Limb (tissue), 2 donors: ENCODE data around the gene MLN.

ENCODE experiments used
- DNase-seq, 2 donors: peaks; one replicate each; pipeline ENCODE4 v3.0.0-alpha.2; 2016; ENCODE audit errors: extremely low spot score in 2 of 2

The MLN gene

GRCh38 chr6:33754222-33754621 lies 49.6 kb downstream of the MLN start:
- no peak for DNase-seq

- no peak for DNase-seq
Measured at GRCh38 chr6:33752646-33753015, 51.2 kb downstream of the MLN start.

- DNase-seq: no peak
Measured at GRCh38 chr6:33751771-33752645, 51.8 kb downstream of the MLN start.

GRCh38 chr6:33750244-33750991 lies 53.4 kb downstream of the MLN start:
- DNase-seq: no peak

GRCh38 chr6:33749401-33749800 lies 54.4 kb downstream of the MLN start:
- no peak for DNase-seq

- no peak for DNase-seq
Measured at GRCh38 chr6:33748841-33749240, 55.0 kb downstream of the MLN start.

- no peak for DNase-seq
Measured at GRCh38 chr6:33747823-33748222, 56.0 kb downstream of the MLN start.

GRCh38 chr6:33746651-33747100 lies 57.1 kb downstream of the MLN start, which contains the start of gene IP6K3:
Gene IP6K3 (minus strand): TSS chr6:33746905. CDS start chr6:33735476, 11,429 bp downstream.
- no peak for DNase-seq

- peak in 1 of 2 donors; percentile 63 for DNase-seq
Measured at GRCh38 chr6:33746036-33746600, 57.7 kb downstream of the MLN start.

- DNase-seq: no peak
Measured at GRCh38 chr6:33745548-33745947, 58.3 kb downstream of the MLN start.

- peak in 1 of 2 donors; percentile 52 for DNase-seq
Measured at GRCh38 chr6:33744895-33745546, 58.8 kb downstream of the MLN start.
